Measurements from ENCODE around the gene IGHMBP2.

DNA sequence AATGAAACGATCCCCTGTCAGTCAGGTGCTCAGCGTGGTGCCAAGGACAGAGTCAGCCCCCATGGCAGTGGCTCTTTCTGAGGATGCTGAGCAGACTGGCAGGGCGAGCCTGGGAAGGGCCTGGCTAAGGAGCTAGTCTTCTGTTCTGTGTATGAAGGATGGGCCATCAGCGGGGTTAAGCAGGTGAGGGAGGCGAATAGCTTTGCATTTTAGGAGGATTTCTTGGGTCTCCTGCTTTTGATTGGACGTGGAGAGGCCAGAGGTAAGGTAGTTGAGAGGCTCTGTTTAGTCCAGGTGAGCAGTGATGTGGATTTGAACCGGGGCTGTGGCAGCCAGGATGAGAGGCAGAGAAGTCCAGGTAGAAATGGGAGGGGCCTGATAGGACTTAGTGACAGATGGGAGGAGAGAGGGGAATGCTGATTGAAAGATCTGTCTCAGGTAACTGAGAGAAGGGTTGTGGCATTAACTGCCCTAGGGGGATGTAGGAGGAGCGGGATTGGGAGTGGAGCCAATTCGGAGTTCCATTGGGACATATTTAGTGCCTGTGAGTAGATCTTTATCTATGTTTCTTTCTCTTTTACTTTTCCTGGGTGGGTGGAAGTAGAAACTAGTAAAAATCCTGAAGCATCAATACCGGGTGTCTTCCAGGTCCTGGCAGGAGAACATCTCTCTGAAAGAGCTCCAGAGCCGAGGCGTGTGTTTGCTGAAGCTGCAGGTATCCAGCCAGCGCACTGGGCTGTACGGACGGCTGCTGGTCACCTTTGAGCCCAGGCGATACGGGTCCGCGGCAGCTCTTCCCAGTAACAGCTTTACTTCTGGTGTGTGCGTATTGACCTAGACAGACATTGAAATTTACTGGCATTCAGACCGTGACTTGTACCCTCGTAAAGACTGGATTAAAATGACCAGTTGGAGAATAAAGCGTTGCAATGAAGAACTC, 2.0 kb downstream of the IGHMBP2 start:
- TF ChIP-seq, protein P1, sequence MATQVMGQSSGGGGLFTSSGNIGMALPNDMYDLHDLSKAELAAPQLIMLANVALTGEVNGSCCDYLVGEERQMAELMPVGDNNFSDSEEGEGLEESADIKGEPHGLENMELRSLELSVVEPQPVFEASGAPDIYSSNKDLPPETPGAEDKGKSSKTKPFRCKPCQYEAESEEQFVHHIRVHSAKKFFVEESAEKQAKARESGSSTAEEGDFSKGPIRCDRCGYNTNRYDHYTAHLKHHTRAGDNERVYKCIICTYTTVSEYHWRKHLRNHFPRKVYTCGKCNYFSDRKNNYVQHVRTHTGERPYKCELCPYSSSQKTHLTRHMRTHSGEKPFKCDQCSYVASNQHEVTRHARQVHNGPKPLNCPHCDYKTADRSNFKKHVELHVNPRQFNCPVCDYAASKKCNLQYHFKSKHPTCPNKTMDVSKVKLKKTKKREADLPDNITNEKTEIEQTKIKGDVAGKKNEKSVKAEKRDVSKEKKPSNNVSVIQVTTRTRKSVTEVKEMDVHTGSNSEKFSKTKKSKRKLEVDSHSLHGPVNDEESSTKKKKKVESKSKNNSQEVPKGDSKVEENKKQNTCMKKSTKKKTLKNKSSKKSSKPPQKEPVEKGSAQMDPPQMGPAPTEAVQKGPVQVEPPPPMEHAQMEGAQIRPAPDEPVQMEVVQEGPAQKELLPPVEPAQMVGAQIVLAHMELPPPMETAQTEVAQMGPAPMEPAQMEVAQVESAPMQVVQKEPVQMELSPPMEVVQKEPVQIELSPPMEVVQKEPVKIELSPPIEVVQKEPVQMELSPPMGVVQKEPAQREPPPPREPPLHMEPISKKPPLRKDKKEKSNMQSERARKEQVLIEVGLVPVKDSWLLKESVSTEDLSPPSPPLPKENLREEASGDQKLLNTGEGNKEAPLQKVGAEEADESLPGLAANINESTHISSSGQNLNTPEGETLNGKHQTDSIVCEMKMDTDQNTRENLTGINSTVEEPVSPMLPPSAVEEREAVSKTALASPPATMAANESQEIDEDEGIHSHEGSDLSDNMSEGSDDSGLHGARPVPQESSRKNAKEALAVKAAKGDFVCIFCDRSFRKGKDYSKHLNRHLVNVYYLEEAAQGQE (IDR thresholded peaks at IDR 0.05; ENCODE audit: borderline replicate concordance), result no peak
- TF ChIP-seq RAD21 (conservative IDR thresholded peaks at IDR 0.05) (no peak), EZH2 (IDR thresholded peaks at IDR 0.05; ENCODE audit: borderline replicate concordance, insufficient read depth, low read length, poor library complexity, severe bottlenecking) (no peak), TAF1 (IDR thresholded peaks at IDR 0.05; ENCODE audit: low read depth) (no peak)
- TF ChIP-seq, protein P2, sequence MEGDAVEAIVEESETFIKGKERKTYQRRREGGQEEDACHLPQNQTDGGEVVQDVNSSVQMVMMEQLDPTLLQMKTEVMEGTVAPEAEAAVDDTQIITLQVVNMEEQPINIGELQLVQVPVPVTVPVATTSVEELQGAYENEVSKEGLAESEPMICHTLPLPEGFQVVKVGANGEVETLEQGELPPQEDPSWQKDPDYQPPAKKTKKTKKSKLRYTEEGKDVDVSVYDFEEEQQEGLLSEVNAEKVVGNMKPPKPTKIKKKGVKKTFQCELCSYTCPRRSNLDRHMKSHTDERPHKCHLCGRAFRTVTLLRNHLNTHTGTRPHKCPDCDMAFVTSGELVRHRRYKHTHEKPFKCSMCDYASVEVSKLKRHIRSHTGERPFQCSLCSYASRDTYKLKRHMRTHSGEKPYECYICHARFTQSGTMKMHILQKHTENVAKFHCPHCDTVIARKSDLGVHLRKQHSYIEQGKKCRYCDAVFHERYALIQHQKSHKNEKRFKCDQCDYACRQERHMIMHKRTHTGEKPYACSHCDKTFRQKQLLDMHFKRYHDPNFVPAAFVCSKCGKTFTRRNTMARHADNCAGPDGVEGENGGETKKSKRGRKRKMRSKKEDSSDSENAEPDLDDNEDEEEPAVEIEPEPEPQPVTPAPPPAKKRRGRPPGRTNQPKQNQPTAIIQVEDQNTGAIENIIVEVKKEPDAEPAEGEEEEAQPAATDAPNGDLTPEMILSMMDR (IDR thresholded peaks at IDR 0.05; ENCODE audit: poor library complexity, severe bottlenecking), result no peak

Measured in neural cell (in vitro differentiated cells).